Measurements from ENCODE around the gene RFX7. TPM values are rescaled to one million over a fixed set of nuclear protein-coding genes. Genes with fewer than 3 reads are reported as not detected.

The RFX7 gene
- total RNA-seq, 1 experiment from 2014 or later: 18.1 TPM

DNA sequence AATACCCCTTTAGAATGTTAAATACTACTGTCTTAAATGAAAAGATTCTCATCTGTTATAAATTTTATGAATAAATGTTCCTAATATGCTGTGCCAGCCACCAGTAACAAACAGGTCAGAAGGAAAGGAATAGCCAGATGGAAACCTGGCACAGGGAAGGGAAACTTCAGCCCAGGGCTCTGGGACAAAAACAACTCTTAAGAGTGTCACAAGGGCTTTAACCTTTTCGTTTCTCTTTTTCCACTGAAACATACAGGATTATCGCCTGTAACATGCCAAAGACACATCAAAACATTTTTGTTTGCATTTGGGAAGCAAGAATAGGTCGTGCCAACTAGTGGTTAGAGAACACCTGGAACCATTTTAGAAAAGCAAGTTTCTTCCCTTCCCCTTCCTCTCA, 141.2 kb downstream of the RFX7 start:
- H3K9me3 ChIP-seq (ENCODE audit: control insufficient read depth in 1 of 2, insufficient read depth in 1 of 2, low read depth in 1 of 2, low read length in 2 of 2): no peaks in the 10 kb centered on the region
- ChIA-PET POLR2A (no interaction called here), RAD21 (ENCODE audit: low non-redundant PET in 1 of 2, low total read pairs in 2 of 2, uncharacterized antibody in 2 of 2, unreplicated experiment in 2 of 2) (no interaction called here), CTCF (no interaction called here)
- H4K20me1 ChIP-seq (ENCODE audit: insufficient read depth): no peaks in the 10 kb centered on the region
- H3K79me2 ChIP-seq (ENCODE audit: insufficient read depth, low read length): no peaks in the 10 kb centered on the region
- DNase-seq (ENCODE audit: low read depth, low spot score): no peak
- no peak overlapping the region for H3K4me3 ChIP-seq (replicated peaks in 1 of 2; ENCODE audit: low read depth in 1 of 2, low read length in 2 of 2)
- no TSS peak for BruUV-seq (replicated peaks)
- H3K9ac ChIP-seq (ENCODE audit: low read length): no peak overlapping the region
- no peaks in the 10 kb centered on the region for H3K27me3 ChIP-seq (ENCODE audit: insufficient read depth, low read length)
- no peaks in the 10 kb centered on the region for H3K9me2 ChIP-seq (ENCODE audit: insufficient read depth)
- H2AFZ ChIP-seq (ENCODE audit: low read depth, low read length, poor library complexity, severe bottlenecking): no peak overlapping the region
- intact Hi-C loops (cut with micrococcal nuclease): no loop called here
- no peak overlapping the region for H3K27ac ChIP-seq (ENCODE audit: low read depth, low read length)
- no peak for ATAC-seq
- H3K36me3 ChIP-seq (ENCODE audit: control insufficient read depth in 1 of 2, insufficient read depth in 2 of 2, low read length in 2 of 2): no peaks in the 10 kb centered on the region
- H3K4me1 ChIP-seq (ENCODE audit: control insufficient read depth in 1 of 2, insufficient read depth in 2 of 2, low read length in 2 of 2): no peaks in the 10 kb centered on the region
- H3K4me2 ChIP-seq (ENCODE audit: low read length): no peak overlapping the region
- TF ChIP-seq REST (IDR thresholded peaks at IDR 0.05; ENCODE audit: low read depth) (no peak), FOSL1 (IDR thresholded peaks at IDR 0.05; ENCODE audit: low read depth) (no peak), SIN3A (IDR thresholded peaks at IDR 0.05; ENCODE audit: low read depth) (no peak), TCF7L2 (IDR thresholded peaks at IDR 0.05; ENCODE audit: borderline replicate concordance, extremely low read depth, insufficient read depth, insufficient read length) (no peak), EZH2phosphoT487 (IDR thresholded peaks at IDR 0.05; ENCODE audit: borderline replicate concordance) (no peak), MAX (IDR thresholded peaks at IDR 0.05) (no peak), CEBPB (IDR thresholded peaks at IDR 0.05; ENCODE audit: low read depth) (no peak), EGR1 (IDR thresholded peaks at IDR 0.05; ENCODE audit: low read depth) (no peak), POLR2AphosphoS5 (IDR thresholded peaks at IDR 0.05; ENCODE audit: low read depth, low read length) (no peak), POLR2A (IDR thresholded peaks at IDR 0.05; ENCODE audit: borderline replicate concordance, extremely low read depth, insufficient read depth, insufficient read length) (no peak)
- TF ChIP-seq, protein P1, sequence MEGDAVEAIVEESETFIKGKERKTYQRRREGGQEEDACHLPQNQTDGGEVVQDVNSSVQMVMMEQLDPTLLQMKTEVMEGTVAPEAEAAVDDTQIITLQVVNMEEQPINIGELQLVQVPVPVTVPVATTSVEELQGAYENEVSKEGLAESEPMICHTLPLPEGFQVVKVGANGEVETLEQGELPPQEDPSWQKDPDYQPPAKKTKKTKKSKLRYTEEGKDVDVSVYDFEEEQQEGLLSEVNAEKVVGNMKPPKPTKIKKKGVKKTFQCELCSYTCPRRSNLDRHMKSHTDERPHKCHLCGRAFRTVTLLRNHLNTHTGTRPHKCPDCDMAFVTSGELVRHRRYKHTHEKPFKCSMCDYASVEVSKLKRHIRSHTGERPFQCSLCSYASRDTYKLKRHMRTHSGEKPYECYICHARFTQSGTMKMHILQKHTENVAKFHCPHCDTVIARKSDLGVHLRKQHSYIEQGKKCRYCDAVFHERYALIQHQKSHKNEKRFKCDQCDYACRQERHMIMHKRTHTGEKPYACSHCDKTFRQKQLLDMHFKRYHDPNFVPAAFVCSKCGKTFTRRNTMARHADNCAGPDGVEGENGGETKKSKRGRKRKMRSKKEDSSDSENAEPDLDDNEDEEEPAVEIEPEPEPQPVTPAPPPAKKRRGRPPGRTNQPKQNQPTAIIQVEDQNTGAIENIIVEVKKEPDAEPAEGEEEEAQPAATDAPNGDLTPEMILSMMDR (IDR thresholded peaks at IDR 0.05 in 2 of 3, conservative IDR thresholded peaks at IDR 0.05 in 1 of 3; ENCODE audit: borderline replicate concordance in 1 of 3, insufficient read depth in 1 of 3, low read depth in 2 of 3, low read length in 2 of 3): no peak
- TF ChIP-seq, protein P2, sequence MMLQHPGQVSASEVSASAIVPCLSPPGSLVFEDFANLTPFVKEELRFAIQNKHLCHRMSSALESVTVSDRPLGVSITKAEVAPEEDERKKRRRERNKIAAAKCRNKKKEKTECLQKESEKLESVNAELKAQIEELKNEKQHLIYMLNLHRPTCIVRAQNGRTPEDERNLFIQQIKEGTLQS (IDR thresholded peaks at IDR 0.05): no peak
